ENCODE measurements around the gene MTA1. TPM values are rescaled to one million over a fixed set of nuclear protein-coding genes. Genes with fewer than 3 reads are reported as not detected.

Gene MTA1
- total RNA-seq, 4 donors from 2014 or later: 67.5 to 213 (median 95.3) TPM

- no peaks in the 10 kb centered on the region for H3K27me3 ChIP-seq
- TF ChIP-seq EP300 (IDR thresholded peaks at IDR 0.05): no peak
- no peak for TF ChIP-seq POLR2A (IDR thresholded peaks at IDR 0.05)
- TF ChIP-seq CTCF (IDR thresholded peaks at IDR 0.05): no peak
- 95 to 96% methylated on average over 12 of the region's 12 CpGs for WGBS, 2 donors
Measured at GRCh38 chr14:105424861-105425260, 5.2 kb downstream of the MTA1 start.

GRCh38 chr14:105425823-105426247, 6.2 kb downstream of the MTA1 start:
- 90 to 97% methylated on average over 8 to 10 of the region's 23 CpGs for WGBS, 2 donors

More at GRCh38 chr14:105424861-105425260, 5.2 kb downstream of the MTA1 start:
- Histone ChIP-seq H3K36me3 (peaks cover 0 to 35% (median 0%) of the 10 kb centered on the region in 3 donors), H3K27ac (no peak overlapping the region), H3K9me3 (peaks cover 0 to 7% (median 0%) of the 10 kb centered on the region in 4 donors), H3K4me1 (peaks cover 0 to 28% (median 22%) of the 10 kb centered on the region in 4 donors), H3K4me3 (no peak overlapping the region)
- DNase-seq (ENCODE audit: low spot score in 2 of 2): no peak

GRCh38 chr14:105426416-105427130, 6.9 kb downstream of the MTA1 start:
- H3K27ac ChIP-seq: no peak overlapping the region
- WGBS, 2 donors: 94 to 95% methylated on average over 19 of the region's 21 CpGs
- no peaks in the 10 kb centered on the region for H3K27me3 ChIP-seq
- peaks cover 0 to 7% (median 0%) of the 10 kb centered on the region in 4 donors for H3K9me3 ChIP-seq
- H3K36me3 ChIP-seq: peaks cover 0 to 35% (median 0%) of the 10 kb centered on the region in 3 donors
- H3K4me3 ChIP-seq: no peak overlapping the region
- TF ChIP-seq POLR2A (IDR thresholded peaks at IDR 0.05): no peak
- no peak for TF ChIP-seq CTCF (IDR thresholded peaks at IDR 0.05)
- no peak for TF ChIP-seq EP300 (IDR thresholded peaks at IDR 0.05)
- no peak for DNase-seq (ENCODE audit: low spot score in 2 of 2)
- H3K4me1 ChIP-seq: peaks cover 0 to 29% (median 12%) of the 10 kb centered on the region in 4 donors

More at GRCh38 chr14:105425823-105426247, 6.2 kb downstream of the MTA1 start:
- peaks cover 0 to 35% (median 0%) of the 10 kb centered on the region in 3 donors for H3K36me3 ChIP-seq
- peaks cover 0 to 7% (median 0%) of the 10 kb centered on the region in 4 donors for H3K9me3 ChIP-seq
- no peak for DNase-seq (ENCODE audit: low spot score in 2 of 2)
- no peaks in the 10 kb centered on the region for H3K27me3 ChIP-seq
- H3K27ac ChIP-seq: no peak overlapping the region
- TF ChIP-seq EP300 (IDR thresholded peaks at IDR 0.05) (no peak), POLR2A (IDR thresholded peaks at IDR 0.05) (no peak), CTCF (IDR thresholded peaks at IDR 0.05) (no peak)
- peaks cover 0 to 32% (median 20%) of the 10 kb centered on the region in 4 donors for H3K4me1 ChIP-seq
- H3K4me3 ChIP-seq: no peak overlapping the region

GRCh38 chr14:105427412-105427811, 7.8 kb downstream of the MTA1 start:
- peaks cover 0 to 35% (median 0%) of the 10 kb centered on the region in 3 donors for H3K36me3 ChIP-seq
- peaks cover 0 to 21% (median 4%) of the 10 kb centered on the region in 4 donors for H3K4me1 ChIP-seq
- peaks cover 0 to 7% (median 0%) of the 10 kb centered on the region in 4 donors for H3K9me3 ChIP-seq
- 95% methylated on average over 10 of the region's 10 CpGs for WGBS, 2 donors
- no peaks in the 10 kb centered on the region for H3K27me3 ChIP-seq
- DNase-seq (ENCODE audit: low spot score in 2 of 2): no peak
- TF ChIP-seq EP300 (IDR thresholded peaks at IDR 0.05) (no peak), CTCF (IDR thresholded peaks at IDR 0.05) (no peak), POLR2A (IDR thresholded peaks at IDR 0.05) (no peak)
- no peak overlapping the region for H3K27ac ChIP-seq
- no peak overlapping the region for H3K4me3 ChIP-seq

- no peak overlapping the region for H3K27ac ChIP-seq
- H3K27me3 ChIP-seq: no peaks in the 10 kb centered on the region
- 97% methylated on average over 9 of the region's 9 CpGs for WGBS, 2 donors
- peaks cover 0 to 35% (median 0%) of the 10 kb centered on the region in 3 donors for H3K36me3 ChIP-seq
- H3K4me3 ChIP-seq: no peak overlapping the region
- H3K4me1 ChIP-seq: peaks cover 0 to 16% (median 3%) of the 10 kb centered on the region in 4 donors
- TF ChIP-seq EP300 (IDR thresholded peaks at IDR 0.05) (no peak), POLR2A (IDR thresholded peaks at IDR 0.05) (no peak), CTCF (IDR thresholded peaks at IDR 0.05) (no peak)
- H3K9me3 ChIP-seq: peaks cover 0 to 7% (median 0%) of the 10 kb centered on the region in 4 donors
- DNase-seq (ENCODE audit: low spot score in 2 of 2): no peak
Measured at GRCh38 chr14:105427936-105428485, 8.4 kb downstream of the MTA1 start.
